ENCODE data around the gene NOS2. TPM values are rescaled to one million over a fixed set of nuclear protein-coding genes. Genes with fewer than 3 reads are reported as not detected.
"Not testable (repeated sequence)": the region's sequence is repeated elsewhere in the genome, so short reads cannot be mapped to it uniquely, and the experiment has no call there.

The NOS2 gene
- total and polyA plus RNA-seq, 2 experiments from 2014 or later = 6.7 to 7.9 TPM

- Histone ChIP-seq H3K4me1 (ENCODE audit: insufficient read depth) (no peaks in the 10 kb centered on the region), H3K79me2 (no peaks in the 10 kb centered on the region), H4K20me1 (ENCODE audit: insufficient read depth, poor library complexity, severe bottlenecking) (no peaks in the 10 kb centered on the region), H3K27me3 (no peaks in the 10 kb centered on the region), H2AFZ (no peak overlapping the region), H3K27ac (no peak overlapping the region), H3K4me3 (no peak overlapping the region), H3K9me2 (replicated peaks; ENCODE audit: insufficient read depth) (no peaks in the 10 kb centered on the region), H3K4me2 (no peak overlapping the region), H3K9me3 (ENCODE audit: low read depth) (no peaks in the 10 kb centered on the region), H3K36me3 (replicated peaks; ENCODE audit: insufficient read depth, low read depth) (no peaks in the 10 kb centered on the region)
- WGBS (ENCODE audit: low lambda C conversion rate, missing lambda C conversion rate) = 93% methylated on average over 4 of the region's 4 CpGs
- DNase-seq (ENCODE audit: low spot score) = no peak
- no peak for TF ChIP-seq EZH2phosphoT487 (IDR thresholded peaks at IDR 0.05; ENCODE audit: low read depth, severe bottlenecking, unreplicated experiment)
- TF ChIP-seq CTCF (IDR thresholded peaks at IDR 0.05; ENCODE audit: poor library complexity) = no peak
Observed at GRCh38 chr17:27741971-27742575, 58.3 kb downstream of the NOS2 start.

- Histone ChIP-seq H3K4me3 (no peak overlapping the region), H4K20me1 (ENCODE audit: insufficient read depth, poor library complexity, severe bottlenecking) (no peaks in the 10 kb centered on the region), H3K79me2 (no peaks in the 10 kb centered on the region), H3K27me3 (no peaks in the 10 kb centered on the region), H3K9me3 (ENCODE audit: low read depth) (no peaks in the 10 kb centered on the region), H3K36me3 (replicated peaks; ENCODE audit: insufficient read depth, low read depth) (no peaks in the 10 kb centered on the region), H3K27ac (no peak overlapping the region), H2AFZ (no peak overlapping the region), H3K9me2 (replicated peaks; ENCODE audit: insufficient read depth) (no peaks in the 10 kb centered on the region), H3K4me2 (no peak overlapping the region), H3K4me1 (ENCODE audit: insufficient read depth) (no peaks in the 10 kb centered on the region)
- DNase-seq (ENCODE audit: low spot score) = no peak
- TF ChIP-seq CTCF (IDR thresholded peaks at IDR 0.05; ENCODE audit: poor library complexity) = no peak
- no peak for TF ChIP-seq EZH2 (IDR thresholded peaks at IDR 0.05; ENCODE audit: borderline replicate concordance)
- no peak for TF ChIP-seq EZH2phosphoT487 (IDR thresholded peaks at IDR 0.05; ENCODE audit: low read depth, severe bottlenecking, unreplicated experiment)
- WGBS (ENCODE audit: low lambda C conversion rate, missing lambda C conversion rate) = 75% methylated on average over 9 of the region's 9 CpGs
Observed at GRCh38 chr17:27741361-27741861, 58.9 kb downstream of the NOS2 start.

- not testable (repeated sequence) for H2AFZ ChIP-seq; H3K4me1 ChIP-seq (ENCODE audit: insufficient read depth); H3K9me2 ChIP-seq (replicated peaks; ENCODE audit: insufficient read depth); H3K9me3 ChIP-seq (ENCODE audit: low read depth); H3K79me2 ChIP-seq; H3K4me2 ChIP-seq; DNase-seq (ENCODE audit: low spot score); H3K4me3 ChIP-seq; H4K20me1 ChIP-seq (ENCODE audit: insufficient read depth, poor library complexity, severe bottlenecking); H3K27me3 ChIP-seq; H3K27ac ChIP-seq; H3K36me3 ChIP-seq (replicated peaks; ENCODE audit: insufficient read depth, low read depth)
- 83% methylated on average over 5 of the region's 5 CpGs for WGBS (ENCODE audit: low lambda C conversion rate, missing lambda C conversion rate)
Observed at GRCh38 chr17:27740541-27740940, 59.8 kb downstream of the NOS2 start.

GRCh38 chr17:27733773-27734172 lies 66.6 kb downstream of the NOS2 start:
- Histone ChIP-seq H3K9me3 (ENCODE audit: low read depth) (no peaks in the 10 kb centered on the region), H3K27ac (no peak overlapping the region)

GRCh38 chr17:27732746-27733145 lies 67.6 kb downstream of the NOS2 start:
- H3K27me3 ChIP-seq = peaks cover 11% of the 10 kb centered on the region
- not testable (repeated sequence) for H2AFZ ChIP-seq; H3K9me2 ChIP-seq (replicated peaks; ENCODE audit: insufficient read depth); H3K79me2 ChIP-seq; DNase-seq (ENCODE audit: low spot score); H3K9me3 ChIP-seq (ENCODE audit: low read depth); H3K4me3 ChIP-seq; H3K4me2 ChIP-seq; H3K4me1 ChIP-seq (ENCODE audit: insufficient read depth); H3K36me3 ChIP-seq (replicated peaks; ENCODE audit: insufficient read depth, low read depth); H4K20me1 ChIP-seq (ENCODE audit: insufficient read depth, poor library complexity, severe bottlenecking); H3K27ac ChIP-seq

More at GRCh38 chr17:27733773-27734172, 66.6 kb downstream of the NOS2 start:
- no peaks in the 10 kb centered on the region for H3K4me1 ChIP-seq (ENCODE audit: insufficient read depth)
- 41% methylated on average over 3 of the region's 3 CpGs for WGBS (ENCODE audit: low lambda C conversion rate, missing lambda C conversion rate)
- H3K4me2 ChIP-seq = no peak overlapping the region
- TF ChIP-seq EZH2 (IDR thresholded peaks at IDR 0.05; ENCODE audit: borderline replicate concordance) = no peak
- no peak for TF ChIP-seq EZH2phosphoT487 (IDR thresholded peaks at IDR 0.05; ENCODE audit: low read depth, severe bottlenecking, unreplicated experiment)
- TF ChIP-seq CTCF (IDR thresholded peaks at IDR 0.05; ENCODE audit: poor library complexity) = no peak
- no peak for DNase-seq (ENCODE audit: low spot score)
- H3K9me2 ChIP-seq (replicated peaks; ENCODE audit: insufficient read depth) = no peaks in the 10 kb centered on the region
- H3K79me2 ChIP-seq = no peaks in the 10 kb centered on the region
- no peaks in the 10 kb centered on the region for H4K20me1 ChIP-seq (ENCODE audit: insufficient read depth, poor library complexity, severe bottlenecking)
- no peaks in the 10 kb centered on the region for H3K36me3 ChIP-seq (replicated peaks; ENCODE audit: insufficient read depth, low read depth)
- H2AFZ ChIP-seq = no peak overlapping the region
- peaks cover 11% of the 10 kb centered on the region for H3K27me3 ChIP-seq
- no peak overlapping the region for H3K4me3 ChIP-seq

- not testable (repeated sequence) for H3K9me2 ChIP-seq (replicated peaks; ENCODE audit: insufficient read depth); H3K9me3 ChIP-seq (ENCODE audit: low read depth); H3K27me3 ChIP-seq; H3K27ac ChIP-seq; H3K36me3 ChIP-seq (replicated peaks; ENCODE audit: insufficient read depth, low read depth); H2AFZ ChIP-seq; H3K79me2 ChIP-seq; H4K20me1 ChIP-seq (ENCODE audit: insufficient read depth, poor library complexity, severe bottlenecking); H3K4me1 ChIP-seq (ENCODE audit: insufficient read depth); H3K4me3 ChIP-seq; DNase-seq (ENCODE audit: low spot score); H3K4me2 ChIP-seq
- 94% methylated on average over 6 of the region's 6 CpGs for WGBS (ENCODE audit: low lambda C conversion rate, missing lambda C conversion rate)
Observed at GRCh38 chr17:27725982-27726381, 74.3 kb downstream of the NOS2 start.

Measured in hepatocyte (in vitro differentiated cells).